LNCAP (cell line): ENCODE data around the gene KCNJ1.

ENCODE experiments used
- CTCF ChIP-seq: fragments of 450-650 bp; IDR thresholded peaks from 2 replicates; pipeline ENCODE4 v1.5.1; 2017; ENCODE audit warnings: mild to moderate bottlenecking

KCNJ1 gene

GRCh38 chr11:128877726-128878125 lies 10.6 kb upstream of the KCNJ1 start:
- no peak for TF ChIP-seq CTCF

GRCh38 chr11:128876133-128876650 lies 9.1 kb upstream of the KCNJ1 start:
- TF ChIP-seq CTCF: no peak

GRCh38 chr11:128874427-128874826 lies 7.3 kb upstream of the KCNJ1 start:
- no peak for TF ChIP-seq CTCF

GRCh38 chr11:128872594-128872993 lies 5.5 kb upstream of the KCNJ1 start:
- TF ChIP-seq CTCF: no peak

GRCh38 chr11:128872094-128872493 lies 5.0 kb upstream of the KCNJ1 start:
- TF ChIP-seq CTCF: no peak

- TF ChIP-seq CTCF: no peak
Measured at GRCh38 chr11:128871168-128871610, 4.1 kb upstream of the KCNJ1 start.

GRCh38 chr11:128868841-128869671 lies 2.0 kb upstream of the KCNJ1 start:
- no peak for TF ChIP-seq CTCF
